Measurements from ENCODE around the gene NKIRAS1.
"Not testable (repeated sequence)": the region's sequence is repeated elsewhere in the genome, so short reads cannot be mapped to it uniquely, and the experiment has no call there.

The NKIRAS1 gene

GRCh38 chr3:23917679-23918303, 1.0 kb upstream of the NKIRAS1 start:
- Histone ChIP-seq H3K4me3 (ENCODE audit: low read length) (peak overlapping the region; percentile 97), H3K4me1 (ENCODE audit: control insufficient read depth, insufficient read depth, low read length) (peaks cover 46% of the 10 kb centered on the region), H3K9ac (ENCODE audit: low read length) (peak overlapping the region; percentile 99), H3K36me3 (ENCODE audit: control insufficient read depth, insufficient read depth, low read length, severe bottlenecking) (peaks cover 34% of the 10 kb centered on the region)
- H3K27me3 ChIP-seq (replicated peaks; ENCODE audit: control insufficient read depth, insufficient read depth, low read length); H3K9me3 ChIP-seq (ENCODE audit: control insufficient read depth, low read length): not testable (repeated sequence)
- peak; percentile 72 for DNase-seq (ENCODE audit: low read depth)

- DNase-seq (ENCODE audit: low read depth) = peak; percentile 39
- Histone ChIP-seq H3K27me3 (replicated peaks; ENCODE audit: control insufficient read depth, insufficient read depth, low read length) (no peaks in the 10 kb centered on the region), H3K4me1 (ENCODE audit: control insufficient read depth, insufficient read depth, low read length) (peaks cover 46% of the 10 kb centered on the region), H3K4me3 (ENCODE audit: low read length) (peak overlapping the region; percentile 97), H3K36me3 (ENCODE audit: control insufficient read depth, insufficient read depth, low read length, severe bottlenecking) (peaks cover 31% of the 10 kb centered on the region), H3K9me3 (ENCODE audit: control insufficient read depth, low read length) (no peaks in the 10 kb centered on the region), H3K9ac (ENCODE audit: low read length) (peak overlapping the region; percentile 99)
These were observed 471 bp downstream of the NKIRAS1 start for GRCh38 chr3:23916152-23916885.

- no peak for DNase-seq (ENCODE audit: low read depth)
- no peaks in the 10 kb centered on the region for H3K9me3 ChIP-seq (ENCODE audit: control insufficient read depth, low read length)
- peaks cover 41% of the 10 kb centered on the region for H3K4me1 ChIP-seq (ENCODE audit: control insufficient read depth, insufficient read depth, low read length)
- peak overlapping the region; percentile 97 for H3K4me3 ChIP-seq (ENCODE audit: low read length)
- peak overlapping the region; percentile 99 for H3K9ac ChIP-seq (ENCODE audit: low read length)
- no peaks in the 10 kb centered on the region for H3K27me3 ChIP-seq (replicated peaks; ENCODE audit: control insufficient read depth, insufficient read depth, low read length)
- peaks cover 30% of the 10 kb centered on the region for H3K36me3 ChIP-seq (ENCODE audit: control insufficient read depth, insufficient read depth, low read length, severe bottlenecking)
These were observed 1.2 kb downstream of the NKIRAS1 start for GRCh38 chr3:23915537-23916108.

- peaks cover 30% of the 10 kb centered on the region for H3K4me1 ChIP-seq (ENCODE audit: control insufficient read depth, insufficient read depth, low read length)
- peaks cover 32% of the 10 kb centered on the region for H3K36me3 ChIP-seq (ENCODE audit: control insufficient read depth, insufficient read depth, low read length, severe bottlenecking)
- H3K9ac ChIP-seq (ENCODE audit: low read length) = no peak overlapping the region
- no peak overlapping the region for H3K4me3 ChIP-seq (ENCODE audit: low read length)
- no peak for DNase-seq (ENCODE audit: low read depth)
- H3K27me3 ChIP-seq (replicated peaks; ENCODE audit: control insufficient read depth, insufficient read depth, low read length) = no peaks in the 10 kb centered on the region
- no peaks in the 10 kb centered on the region for H3K9me3 ChIP-seq (ENCODE audit: control insufficient read depth, low read length)
These were observed 2.7 kb downstream of the NKIRAS1 start for GRCh38 chr3:23913873-23914743.

GRCh38 chr3:23913182-23913581, 3.6 kb downstream of the NKIRAS1 start:
- H3K36me3 ChIP-seq (ENCODE audit: control insufficient read depth, insufficient read depth, low read length, severe bottlenecking) = peaks cover 27% of the 10 kb centered on the region
- no peak overlapping the region for H3K4me3 ChIP-seq (ENCODE audit: low read length)
- DNase-seq (ENCODE audit: low read depth) = no peak

GRCh38 chr3:23912335-23912734, 4.5 kb downstream of the NKIRAS1 start:
- Histone ChIP-seq H3K4me1 (ENCODE audit: control insufficient read depth, insufficient read depth, low read length) (peaks cover 23% of the 10 kb centered on the region), H3K36me3 (ENCODE audit: control insufficient read depth, insufficient read depth, low read length, severe bottlenecking) (peaks cover 31% of the 10 kb centered on the region)
- not testable (repeated sequence) for H3K4me3 ChIP-seq (ENCODE audit: low read length); H3K9ac ChIP-seq (ENCODE audit: low read length); DNase-seq (ENCODE audit: low read depth); H3K9me3 ChIP-seq (ENCODE audit: control insufficient read depth, low read length); H3K27me3 ChIP-seq (replicated peaks; ENCODE audit: control insufficient read depth, insufficient read depth, low read length)

More at GRCh38 chr3:23913182-23913581, 3.6 kb downstream of the NKIRAS1 start:
- no peak overlapping the region for H3K9ac ChIP-seq (ENCODE audit: low read length)
- H3K27me3 ChIP-seq (replicated peaks; ENCODE audit: control insufficient read depth, insufficient read depth, low read length) = no peaks in the 10 kb centered on the region
- peaks cover 23% of the 10 kb centered on the region for H3K4me1 ChIP-seq (ENCODE audit: control insufficient read depth, insufficient read depth, low read length)
- H3K9me3 ChIP-seq (ENCODE audit: control insufficient read depth, low read length) = no peaks in the 10 kb centered on the region

GRCh38 chr3:23911397-23911796, 5.4 kb downstream of the NKIRAS1 start:
- Histone ChIP-seq H3K4me1 (ENCODE audit: control insufficient read depth, insufficient read depth, low read length) (peaks cover 23% of the 10 kb centered on the region), H3K27me3 (replicated peaks; ENCODE audit: control insufficient read depth, insufficient read depth, low read length) (no peaks in the 10 kb centered on the region), H3K9ac (ENCODE audit: low read length) (no peak overlapping the region), H3K36me3 (ENCODE audit: control insufficient read depth, insufficient read depth, low read length, severe bottlenecking) (peaks cover 34% of the 10 kb centered on the region), H3K9me3 (ENCODE audit: control insufficient read depth, low read length) (no peaks in the 10 kb centered on the region), H3K4me3 (ENCODE audit: low read length) (no peak overlapping the region)
- DNase-seq (ENCODE audit: low read depth) = no peak

- peaks cover 6% of the 10 kb centered on the region for H3K4me1 ChIP-seq (ENCODE audit: control insufficient read depth, insufficient read depth, low read length)
These were observed 7.4 kb downstream of the NKIRAS1 start for GRCh38 chr3:23909341-23909740.

GRCh38 chr3:23904545-23904944, 12.2 kb downstream of the NKIRAS1 start:
- Histone ChIP-seq H3K4me1 (ENCODE audit: control insufficient read depth, insufficient read depth, low read length) (no peaks in the 10 kb centered on the region), H3K9me3 (ENCODE audit: control insufficient read depth, low read length) (no peaks in the 10 kb centered on the region), H3K36me3 (ENCODE audit: control insufficient read depth, insufficient read depth, low read length, severe bottlenecking) (peaks cover 48% of the 10 kb centered on the region), H3K27me3 (replicated peaks; ENCODE audit: control insufficient read depth, insufficient read depth, low read length) (no peaks in the 10 kb centered on the region), H3K9ac (ENCODE audit: low read length) (no peak overlapping the region), H3K4me3 (ENCODE audit: low read length) (no peak overlapping the region)
- DNase-seq (ENCODE audit: low read depth) = no peak

More at GRCh38 chr3:23909341-23909740, 7.4 kb downstream of the NKIRAS1 start:
- H3K4me3 ChIP-seq (ENCODE audit: low read length) = no peak overlapping the region
- H3K36me3 ChIP-seq (ENCODE audit: control insufficient read depth, insufficient read depth, low read length, severe bottlenecking) = peaks cover 35% of the 10 kb centered on the region
- H3K27me3 ChIP-seq (replicated peaks; ENCODE audit: control insufficient read depth, insufficient read depth, low read length) = no peaks in the 10 kb centered on the region
- no peaks in the 10 kb centered on the region for H3K9me3 ChIP-seq (ENCODE audit: control insufficient read depth, low read length)
- no peak for DNase-seq (ENCODE audit: low read depth)
- H3K9ac ChIP-seq (ENCODE audit: low read length) = no peak overlapping the region

- H3K9ac ChIP-seq (ENCODE audit: low read length) = no peak overlapping the region
- H3K4me1 ChIP-seq (ENCODE audit: control insufficient read depth, insufficient read depth, low read length) = no peaks in the 10 kb centered on the region
- no peaks in the 10 kb centered on the region for H3K9me3 ChIP-seq (ENCODE audit: control insufficient read depth, low read length)
- H3K36me3 ChIP-seq (ENCODE audit: control insufficient read depth, insufficient read depth, low read length, severe bottlenecking) = peaks cover 50% of the 10 kb centered on the region
- H3K27me3 ChIP-seq (replicated peaks; ENCODE audit: control insufficient read depth, insufficient read depth, low read length) = no peaks in the 10 kb centered on the region
- no peak overlapping the region for H3K4me3 ChIP-seq (ENCODE audit: low read length)
- DNase-seq (ENCODE audit: low read depth) = peak; percentile 60
These were observed 16.0 kb downstream of the NKIRAS1 start for GRCh38 chr3:23900744-23901143.

GRCh38 chr3:23895181-23895580, 21.6 kb downstream of the NKIRAS1 start:
- Histone ChIP-seq H3K36me3 (ENCODE audit: control insufficient read depth, insufficient read depth, low read length, severe bottlenecking) (peaks cover 69% of the 10 kb centered on the region), H3K4me1 (ENCODE audit: control insufficient read depth, insufficient read depth, low read length) (no peaks in the 10 kb centered on the region), H3K9me3 (ENCODE audit: control insufficient read depth, low read length) (no peaks in the 10 kb centered on the region), H3K4me3 (ENCODE audit: low read length) (no peak overlapping the region), H3K9ac (ENCODE audit: low read length) (no peak overlapping the region), H3K27me3 (replicated peaks; ENCODE audit: control insufficient read depth, insufficient read depth, low read length) (no peaks in the 10 kb centered on the region)
- no peak for DNase-seq (ENCODE audit: low read depth)

All from adipocyte (in vitro differentiated cells).